CD1c-positive myeloid dendritic cell (primary cell): ENCODE data around the gene DOCK11.
"Not testable (repeated sequence)": the region's sequence is repeated elsewhere in the genome, so short reads cannot be mapped to it uniquely, and the experiment has no call there.

ENCODE experiments used
- DNase-seq: peaks from one replicate; pipeline ENCODE4 v3.0.0-alpha.2; 2016; ENCODE audit errors: extremely low spot score

DOCK11 gene

GRCh38 chrX:118693843-118694242, 198.2 kb downstream of the DOCK11 start:
- no peak for DNase-seq

DNA sequence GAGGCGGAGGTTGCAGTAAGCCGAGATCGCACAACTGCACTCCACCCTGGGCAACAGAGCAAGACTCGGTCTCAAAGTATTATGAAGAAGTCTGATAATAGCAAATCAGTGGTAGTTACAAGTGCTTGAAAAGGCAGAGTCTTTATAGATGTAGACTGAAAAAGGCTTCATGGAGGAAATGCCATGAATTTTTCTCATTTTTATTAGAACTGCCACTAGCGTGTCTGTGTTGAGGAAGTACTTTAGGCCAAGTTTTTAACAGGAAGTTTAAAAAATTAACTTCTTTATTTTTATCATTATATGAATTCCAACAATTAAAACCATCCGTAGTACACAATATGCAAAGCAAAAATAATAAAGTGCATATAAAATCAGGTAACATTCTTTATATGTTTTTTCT, 199.0 kb downstream of the DOCK11 start:
- DNase-seq: peak; percentile 53

DNA sequence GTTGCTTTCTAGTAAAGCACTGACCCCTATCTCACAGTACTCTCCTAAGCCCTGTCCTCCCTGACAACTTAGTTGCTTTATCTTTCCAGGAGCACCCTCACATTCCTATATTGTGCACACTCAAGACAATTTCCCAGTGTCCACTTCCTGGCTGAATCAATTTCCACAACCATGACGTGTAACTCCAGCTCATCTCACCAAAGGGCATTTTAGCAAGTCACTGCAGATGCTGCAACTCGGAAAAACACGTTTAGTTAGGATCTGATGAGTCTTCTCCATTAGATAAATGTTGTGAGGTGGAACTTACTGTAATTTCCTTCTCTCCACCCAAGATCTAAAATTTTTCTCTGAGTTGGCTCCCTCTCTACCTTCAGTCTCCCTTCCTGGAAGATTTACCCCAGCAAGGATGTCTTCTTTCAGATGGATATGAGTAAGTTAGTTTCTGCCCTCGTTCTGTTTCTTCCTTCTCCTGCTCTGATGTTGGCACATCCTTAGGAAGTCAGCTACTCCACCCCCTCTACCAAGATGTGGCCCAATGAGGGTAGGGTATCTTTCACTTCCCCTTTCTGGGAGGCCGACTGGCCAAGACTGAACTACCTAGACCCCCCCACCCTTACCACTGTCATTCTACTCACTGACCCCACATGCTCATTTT, 203.0 kb downstream of the DOCK11 start:
- peak; percentile 71 for DNase-seq

GRCh38 chrX:118702741-118703140, 207.1 kb downstream of the DOCK11 start:
- no peak for DNase-seq

- DNase-seq: peak; percentile 63
Measured at GRCh38 chrX:118706681-118707080, 211.1 kb downstream of the DOCK11 start.

GRCh38 chrX:118714521-118714920, 218.9 kb downstream of the DOCK11 start:
- peak; percentile 42 for DNase-seq

DNA sequence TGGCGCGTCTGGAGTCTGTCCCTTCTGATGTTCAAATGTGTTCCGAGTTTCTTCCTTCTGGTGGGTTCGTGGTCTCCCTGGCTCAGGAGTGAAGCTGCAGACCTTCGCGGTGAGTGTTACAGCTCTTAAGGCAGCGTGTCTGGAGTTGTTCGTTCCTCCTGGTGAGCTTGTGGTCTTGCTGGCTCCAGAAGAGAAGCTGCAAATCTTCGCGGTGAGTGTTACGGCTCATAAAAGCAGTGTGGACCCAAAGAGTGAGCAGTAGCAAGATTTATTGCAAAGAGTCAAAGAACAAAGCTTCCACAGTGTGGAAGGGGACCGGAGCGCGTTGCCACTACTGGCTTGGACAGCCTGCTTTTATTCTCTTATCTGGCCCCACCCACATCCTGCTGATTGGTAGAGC, 220.3 kb downstream of the DOCK11 start:
- not testable (repeated sequence) for DNase-seq

GRCh38 chrX:118716833-118717232, 221.2 kb downstream of the DOCK11 start:
- DNase-seq: not testable (repeated sequence)

DNA sequence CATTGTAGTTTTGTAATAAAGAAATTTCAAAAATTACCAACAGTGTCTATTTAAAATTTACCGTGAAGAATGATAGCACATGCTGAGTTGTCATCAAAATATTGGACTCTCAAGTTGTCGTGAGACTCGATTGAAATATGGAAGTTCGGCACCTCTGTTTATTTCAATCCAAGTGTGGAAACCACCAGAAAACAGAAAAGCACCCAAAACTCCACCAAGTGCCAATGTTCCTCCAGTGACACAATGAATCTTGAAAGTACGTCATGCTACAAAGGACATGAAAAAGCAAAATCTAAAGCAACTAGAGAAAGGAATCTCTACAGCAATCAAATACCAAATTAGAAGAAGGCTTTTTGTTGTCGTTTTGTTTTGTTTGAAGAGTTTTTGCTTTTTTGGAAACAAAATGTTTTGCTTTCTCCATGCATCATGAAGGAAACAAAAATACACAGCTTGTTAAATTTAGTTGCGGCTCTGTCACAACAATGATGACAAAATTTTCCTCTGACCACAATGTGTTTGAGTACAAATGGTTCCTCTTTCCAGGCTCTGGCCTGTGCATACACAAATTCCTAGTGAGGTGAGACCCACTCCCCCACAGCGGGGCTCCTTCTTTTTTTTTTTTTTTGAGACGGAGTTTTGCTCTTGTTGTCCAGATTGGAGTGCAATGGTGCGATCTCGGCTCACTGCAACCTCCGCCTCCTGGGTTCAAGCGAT, 222.2 kb downstream of the DOCK11 start:
- DNase-seq: peak; percentile 81

GRCh38 chrX:118718737-118719136, 223.1 kb downstream of the DOCK11 start:
- peak; percentile 74 for DNase-seq

- no peak for DNase-seq
Measured at GRCh38 chrX:118720058-118720707, 224.6 kb downstream of the DOCK11 start.

DNA sequence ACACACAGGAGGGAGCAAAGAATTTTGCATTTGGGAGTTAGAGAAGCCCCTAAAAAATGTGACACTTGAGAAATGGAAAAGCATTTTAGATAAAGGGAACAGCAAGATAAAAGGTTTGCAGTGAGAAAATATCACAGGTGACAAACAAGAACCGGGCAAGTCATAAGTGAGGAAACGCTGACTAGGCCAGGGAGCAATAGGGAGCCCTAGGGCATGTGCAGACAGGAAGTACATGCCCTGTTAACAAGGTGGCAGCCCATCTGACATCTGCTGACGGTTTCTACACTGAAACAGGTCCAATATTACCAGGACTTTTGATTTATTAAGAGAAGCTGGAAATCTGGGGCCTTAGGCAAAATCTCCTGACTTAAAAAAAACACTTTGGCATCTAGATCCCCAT, 227.8 kb downstream of the DOCK11 start:
- DNase-seq: no peak

GRCh38 chrX:118724365-118724764, 228.8 kb downstream of the DOCK11 start:
- DNase-seq: peak; percentile 49

GRCh38 chrX:118724775-118725174, 229.2 kb downstream of the DOCK11 start:
- no peak for DNase-seq

DNA sequence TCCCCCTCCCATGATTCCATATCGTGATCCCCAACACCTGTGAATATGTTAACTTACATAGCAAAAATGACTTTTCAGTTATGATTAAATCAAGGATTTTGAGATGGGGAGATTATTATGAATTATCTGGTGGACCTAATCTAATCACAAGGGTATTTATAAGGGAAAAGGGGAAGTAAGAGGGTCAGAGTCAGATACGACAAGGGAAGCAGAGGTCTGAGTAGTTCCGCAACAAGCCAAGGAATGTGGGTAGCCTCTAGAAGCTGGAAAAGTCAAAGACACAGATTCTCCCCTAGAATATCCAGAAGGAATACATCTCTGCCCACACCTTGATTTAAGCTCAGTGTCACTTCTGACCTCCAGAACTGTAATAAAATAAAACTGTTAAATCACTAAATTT, 230.8 kb downstream of the DOCK11 start:
- DNase-seq: peak; percentile 56

DNA sequence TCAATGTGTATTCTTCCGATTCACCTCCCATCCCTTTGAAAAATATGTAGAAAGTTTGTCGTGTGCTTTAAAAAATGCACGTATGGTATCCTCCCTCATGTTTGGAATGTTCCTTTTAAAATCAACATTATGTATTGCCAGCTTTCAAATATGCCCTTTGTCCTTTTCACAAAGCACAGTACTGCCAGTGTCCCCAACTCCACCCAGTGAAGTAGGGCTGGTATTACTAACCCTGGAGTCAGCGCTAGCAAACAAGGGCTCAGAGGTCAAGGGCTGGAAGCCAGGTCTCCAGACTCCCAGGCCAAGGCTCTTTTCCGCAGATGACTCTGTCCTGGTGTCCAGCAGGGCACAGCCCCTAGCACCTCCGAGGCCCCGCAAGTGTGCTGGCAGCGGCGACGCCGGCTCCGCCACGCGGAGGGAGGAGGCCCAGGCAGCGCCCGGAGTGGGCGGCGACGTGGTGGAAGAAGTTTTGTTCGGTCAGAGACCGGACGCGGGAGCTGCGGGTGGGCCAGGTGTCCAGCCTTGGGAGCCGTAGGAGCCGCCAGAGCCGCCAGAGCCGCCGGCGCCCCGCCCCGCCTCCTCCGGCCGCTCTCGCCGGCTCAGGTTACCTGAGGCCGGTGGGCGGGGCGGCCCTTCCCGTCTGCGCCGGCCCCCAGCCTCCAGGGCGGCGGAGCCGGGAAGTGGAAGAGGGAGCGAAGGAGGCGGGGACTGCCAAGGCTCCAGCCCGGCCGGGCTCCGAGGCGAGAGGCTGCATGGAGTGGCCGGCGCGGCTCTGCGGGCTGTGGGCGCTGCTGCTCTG, 231.5 kb downstream of the DOCK11 start, which contains the start of gene IL13RA1:
Gene IL13RA1, plus strand, starts transcription at position 720 of the 799 bp plus-strand sequence. Its CDS starts 33 bp downstream, at position 753.
- DNase-seq: peak; percentile 64

GRCh38 chrX:118727686-118728339, 232.2 kb downstream of the DOCK11 start:
- DNase-seq: no peak

DNA sequence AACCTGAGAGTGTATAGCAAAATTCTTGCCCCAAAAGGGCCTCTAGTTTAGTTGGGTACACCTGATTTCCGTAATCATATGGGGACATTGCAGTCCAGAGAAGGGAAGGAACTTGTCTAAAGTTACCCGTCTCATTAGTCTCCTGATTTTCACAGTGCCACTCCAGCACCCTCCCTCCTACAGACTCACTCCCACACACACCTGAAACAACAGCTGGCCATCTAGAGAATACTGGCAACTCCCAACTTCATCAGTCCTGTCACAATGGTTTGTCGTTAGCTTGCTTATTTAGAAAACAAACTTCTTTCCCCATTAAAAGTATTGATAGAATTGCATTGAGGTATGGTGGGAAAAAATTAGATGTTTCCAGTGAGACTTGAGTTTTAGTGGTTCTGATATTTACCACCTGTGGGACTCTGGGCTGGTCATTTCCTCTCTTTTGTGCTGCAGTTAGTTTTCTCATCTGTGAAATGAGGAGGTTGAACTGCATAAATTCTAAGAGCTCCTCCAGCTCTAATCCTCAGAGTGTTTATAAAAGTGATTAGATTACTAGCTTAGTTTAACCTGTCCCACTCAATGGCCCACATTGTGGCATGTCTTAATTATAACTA, 233.5 kb downstream of the DOCK11 start:
- DNase-seq: no peak

DNA sequence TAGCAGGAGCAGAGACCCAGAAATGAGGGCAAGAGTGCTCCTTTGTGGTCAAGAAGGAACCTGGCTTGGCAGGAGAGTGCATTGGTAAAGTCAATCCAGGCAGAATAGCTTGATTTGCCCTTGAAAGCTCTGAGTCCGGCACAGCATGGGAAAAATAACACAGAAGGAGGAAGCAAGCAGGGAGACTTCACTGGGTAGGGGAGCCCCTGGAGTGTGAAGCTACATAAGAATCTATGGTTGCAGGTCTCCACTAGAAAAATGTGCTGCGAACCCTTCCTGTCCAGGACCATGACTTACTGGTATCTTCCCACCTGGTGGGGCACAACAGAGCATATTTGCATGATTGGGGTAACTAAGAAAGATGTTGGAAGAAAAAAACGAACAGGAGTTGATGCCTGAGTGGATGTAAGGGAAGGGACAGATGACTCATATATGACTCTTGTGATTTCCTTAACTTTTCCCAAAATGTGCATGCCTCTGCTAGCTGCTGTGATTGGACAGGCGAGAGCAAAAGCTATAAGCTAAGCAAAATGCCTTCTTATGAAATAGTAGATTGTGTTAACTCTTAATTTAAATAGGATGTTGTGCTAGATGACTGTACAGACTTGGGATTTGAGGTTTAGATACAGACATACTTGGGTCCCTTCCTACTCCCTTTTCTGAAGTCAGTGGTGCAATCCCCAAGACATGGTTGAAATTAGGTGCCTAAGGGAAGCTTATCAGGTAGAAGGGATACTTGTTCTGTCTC, 235.1 kb downstream of the DOCK11 start:
- DNase-seq: peak; percentile 46

DNA sequence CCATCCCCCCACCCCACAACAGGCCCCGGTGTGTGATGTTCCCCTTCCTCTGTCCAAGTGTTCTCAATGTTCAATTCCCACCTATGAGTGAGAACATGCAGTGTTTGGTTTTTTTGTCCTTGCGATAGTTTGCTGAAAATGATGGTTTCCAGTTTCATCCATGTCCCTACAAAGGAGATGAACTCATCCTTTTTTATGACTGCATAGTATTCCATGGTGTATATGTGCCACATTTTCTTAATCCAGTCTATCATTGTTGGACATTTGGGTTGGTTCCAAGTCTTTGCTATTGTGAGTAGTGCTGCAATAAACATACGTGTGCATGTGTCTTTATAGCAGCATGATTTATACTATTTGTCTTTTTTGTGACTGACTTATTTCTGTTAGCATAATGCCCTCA, 236.9 kb downstream of the DOCK11 start:
- DNase-seq: not testable (repeated sequence)
